ENCODE results near the gene RPS6KC1.

DNA sequence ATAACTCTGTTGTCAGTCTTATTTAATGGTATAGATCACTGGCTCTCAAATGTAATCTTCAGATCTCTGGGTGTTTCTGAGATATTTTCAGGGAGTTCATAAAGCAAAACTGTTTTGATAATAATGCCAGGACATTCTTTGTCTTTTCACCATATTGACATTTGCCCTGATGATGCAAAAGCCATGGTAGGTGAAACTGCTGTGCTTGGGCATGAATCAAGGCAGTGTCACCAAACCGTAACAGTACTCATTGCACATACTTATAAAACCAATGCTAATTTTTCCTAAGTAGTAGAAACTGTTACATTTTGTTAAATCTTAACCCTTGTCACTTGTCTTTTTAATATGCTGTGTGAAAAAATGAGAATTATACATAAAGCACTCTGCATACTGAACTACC lies 76.0 kb downstream of the RPS6KC1 start:
- TF ChIP-seq EZH2 (IDR thresholded peaks at IDR 0.05; ENCODE audit: borderline replicate concordance, low read length) = no peak
- TF ChIP-seq, protein P1, sequence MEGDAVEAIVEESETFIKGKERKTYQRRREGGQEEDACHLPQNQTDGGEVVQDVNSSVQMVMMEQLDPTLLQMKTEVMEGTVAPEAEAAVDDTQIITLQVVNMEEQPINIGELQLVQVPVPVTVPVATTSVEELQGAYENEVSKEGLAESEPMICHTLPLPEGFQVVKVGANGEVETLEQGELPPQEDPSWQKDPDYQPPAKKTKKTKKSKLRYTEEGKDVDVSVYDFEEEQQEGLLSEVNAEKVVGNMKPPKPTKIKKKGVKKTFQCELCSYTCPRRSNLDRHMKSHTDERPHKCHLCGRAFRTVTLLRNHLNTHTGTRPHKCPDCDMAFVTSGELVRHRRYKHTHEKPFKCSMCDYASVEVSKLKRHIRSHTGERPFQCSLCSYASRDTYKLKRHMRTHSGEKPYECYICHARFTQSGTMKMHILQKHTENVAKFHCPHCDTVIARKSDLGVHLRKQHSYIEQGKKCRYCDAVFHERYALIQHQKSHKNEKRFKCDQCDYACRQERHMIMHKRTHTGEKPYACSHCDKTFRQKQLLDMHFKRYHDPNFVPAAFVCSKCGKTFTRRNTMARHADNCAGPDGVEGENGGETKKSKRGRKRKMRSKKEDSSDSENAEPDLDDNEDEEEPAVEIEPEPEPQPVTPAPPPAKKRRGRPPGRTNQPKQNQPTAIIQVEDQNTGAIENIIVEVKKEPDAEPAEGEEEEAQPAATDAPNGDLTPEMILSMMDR (conservative IDR thresholded peaks at IDR 0.05 in 1 of 2, IDR thresholded peaks at IDR 0.05 in 1 of 2; ENCODE audit: extremely low read depth in 1 of 2, insufficient read depth in 1 of 2, low read depth in 1 of 2, low read length in 2 of 2) = no peak

Data from mammary epithelial cell (primary cell).